ENCODE measurements around the gene XCR1. TPM values are rescaled to one million over a fixed set of nuclear protein-coding genes. Genes with fewer than 3 reads are reported as not detected.
"Not testable (repeated sequence)": the region's sequence is repeated elsewhere in the genome, so short reads cannot be mapped to it uniquely, and the experiment has no call there.

Gene XCR1
- total RNA-seq, 2 experiments from 2014 or later = not detected

GRCh38 chr3:46008058-46008457, 19.2 kb downstream of the XCR1 start:
- intact Hi-C loops (cut with micrococcal nuclease; ENCODE audit: unreplicated experiment) = no loop called here
- no peaks in the 10 kb centered on the region for H3K79me2 ChIP-seq (ENCODE audit: insufficient read depth, low read depth, low read length)
- DNase-seq (ENCODE audit: low spot score) = no peak
- H3K4me2 ChIP-seq (ENCODE audit: low read length) = no peak overlapping the region
- H3K9me2 ChIP-seq (ENCODE audit: insufficient read depth, low read length) = no peaks in the 10 kb centered on the region
- TF ChIP-seq EZH2phosphoT487 (IDR thresholded peaks at IDR 0.05; ENCODE audit: borderline replicate concordance, low read depth, low read length) (no peak), CTCF (conservative IDR thresholded peaks at IDR 0.05; ENCODE audit: low read length) (no peak)
- no peaks in the 10 kb centered on the region for H4K20me1 ChIP-seq (ENCODE audit: insufficient read depth, low read length)
- no peaks in the 10 kb centered on the region for H3K4me1 ChIP-seq (ENCODE audit: insufficient read depth, low read length, poor library complexity, severe bottlenecking)
- no peak overlapping the region for H2AFZ ChIP-seq (ENCODE audit: low read length)
- no peaks in the 10 kb centered on the region for H3K36me3 ChIP-seq (ENCODE audit: insufficient read depth, low read length)
- no peak overlapping the region for H3K27ac ChIP-seq (ENCODE audit: low read depth, low read length, poor library complexity, severe bottlenecking)
- no peaks in the 10 kb centered on the region for H3K9me3 ChIP-seq (ENCODE audit: low read length)
- ChIA-PET CTCF (ENCODE audit: unreplicated experiment) (no interaction called here), POLR2A (no interaction called here)
- BruUV-seq (replicated peaks) = no TSS peak
- H3K4me3 ChIP-seq (ENCODE audit: low read depth, low read length, poor library complexity, severe bottlenecking) = no peak overlapping the region

- no peaks in the 10 kb centered on the region for H3K9me3 ChIP-seq (ENCODE audit: low read length)
- H3K9me2 ChIP-seq (ENCODE audit: insufficient read depth, low read length) = no peaks in the 10 kb centered on the region
- H3K4me1 ChIP-seq (ENCODE audit: insufficient read depth, low read length, poor library complexity, severe bottlenecking) = no peaks in the 10 kb centered on the region
- no peak overlapping the region for H3K4me3 ChIP-seq (ENCODE audit: low read depth, low read length, poor library complexity, severe bottlenecking)
- H3K79me2 ChIP-seq (ENCODE audit: insufficient read depth, low read depth, low read length) = no peaks in the 10 kb centered on the region
- intact Hi-C loops (cut with micrococcal nuclease; ENCODE audit: unreplicated experiment) = no loop called here
- H4K20me1 ChIP-seq (ENCODE audit: insufficient read depth, low read length) = no peaks in the 10 kb centered on the region
- DNase-seq (ENCODE audit: low spot score) = no peak
- ChIA-PET POLR2A (no interaction called here), CTCF (ENCODE audit: unreplicated experiment) (no interaction called here)
- no TSS peak for BruUV-seq (replicated peaks)
- TF ChIP-seq CTCF (conservative IDR thresholded peaks at IDR 0.05; ENCODE audit: low read length) = no peak
- TF ChIP-seq EZH2phosphoT487 (IDR thresholded peaks at IDR 0.05; ENCODE audit: borderline replicate concordance, low read depth, low read length) = no peak
- H2AFZ ChIP-seq (ENCODE audit: low read length) = no peak overlapping the region
- H3K4me2 ChIP-seq (ENCODE audit: low read length) = no peak overlapping the region
- H3K27ac ChIP-seq (ENCODE audit: low read depth, low read length, poor library complexity, severe bottlenecking) = no peak overlapping the region
- no peaks in the 10 kb centered on the region for H3K36me3 ChIP-seq (ENCODE audit: insufficient read depth, low read length)
These were observed 20.0 kb downstream of the XCR1 start for GRCh38 chr3:46007280-46007679.

DNA sequence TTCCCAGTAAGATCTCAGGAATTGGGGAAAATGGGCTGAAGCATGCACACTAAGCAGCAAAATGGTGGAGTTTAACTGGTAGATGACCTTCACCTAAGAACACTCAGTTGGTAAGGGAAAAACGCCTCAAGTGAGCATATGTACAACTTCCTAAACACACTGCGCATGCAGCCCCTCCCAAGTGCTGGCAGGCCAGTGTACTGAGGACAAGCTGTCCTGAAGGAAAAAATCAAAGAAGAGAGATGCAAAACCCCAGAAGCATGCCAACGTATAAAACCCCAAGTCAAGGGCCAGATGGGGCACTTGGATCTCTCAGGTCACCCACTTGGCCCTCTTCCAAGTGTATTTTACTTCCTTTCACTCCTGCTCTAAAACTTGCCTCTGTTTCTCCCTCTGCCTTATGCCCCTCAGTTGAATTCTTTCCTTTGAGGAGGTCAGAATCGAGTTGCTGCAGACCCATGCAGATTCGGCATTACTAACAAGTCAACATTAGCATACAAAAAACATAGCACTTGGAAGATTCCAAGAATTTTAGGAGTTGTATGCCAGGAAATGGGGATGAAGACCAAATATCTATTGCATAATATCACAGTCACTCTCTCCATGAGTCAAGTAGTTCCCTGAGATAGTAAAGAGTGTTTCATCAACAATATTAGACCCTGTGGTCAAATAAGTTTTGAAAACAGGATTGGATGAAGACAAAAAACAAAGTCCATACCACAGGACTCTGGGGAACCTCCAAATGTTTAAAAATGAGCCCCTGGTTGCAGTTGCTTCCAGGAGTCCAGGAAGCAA, 20.8 kb downstream of the XCR1 start:
- Histone ChIP-seq H3K4me3 (ENCODE audit: low read depth, low read length, poor library complexity, severe bottlenecking) (no peak overlapping the region), H2AFZ (ENCODE audit: low read length) (no peak overlapping the region), H3K4me1 (ENCODE audit: insufficient read depth, low read length, poor library complexity, severe bottlenecking) (no peaks in the 10 kb centered on the region), H3K36me3 (ENCODE audit: insufficient read depth, low read length) (no peaks in the 10 kb centered on the region), H4K20me1 (ENCODE audit: insufficient read depth, low read length) (no peaks in the 10 kb centered on the region), H3K9me2 (ENCODE audit: insufficient read depth, low read length) (no peaks in the 10 kb centered on the region), H3K9me3 (ENCODE audit: low read length) (no peaks in the 10 kb centered on the region), H3K27ac (ENCODE audit: low read depth, low read length, poor library complexity, severe bottlenecking) (no peak overlapping the region), H3K4me2 (ENCODE audit: low read length) (no peak overlapping the region), H3K79me2 (ENCODE audit: insufficient read depth, low read depth, low read length) (no peaks in the 10 kb centered on the region)
- intact Hi-C loops (cut with micrococcal nuclease; ENCODE audit: unreplicated experiment) = no loop called here
- POLR2A ChIA-PET = no interaction called here
- TF ChIP-seq CTCF (conservative IDR thresholded peaks at IDR 0.05; ENCODE audit: low read length) (no peak), EZH2phosphoT487 (IDR thresholded peaks at IDR 0.05; ENCODE audit: borderline replicate concordance, low read depth, low read length) (no peak)
- CTCF ChIA-PET (ENCODE audit: unreplicated experiment) = no interaction called here
- BruUV-seq (replicated peaks) = no TSS peak
- DNase-seq (ENCODE audit: low spot score) = no peak

- POLR2A ChIA-PET; BruUV-seq (replicated peaks); DNase-seq (ENCODE audit: low spot score); H3K9me3 ChIP-seq (ENCODE audit: low read length); H3K4me2 ChIP-seq (ENCODE audit: low read length); H4K20me1 ChIP-seq (ENCODE audit: insufficient read depth, low read length); CTCF ChIA-PET (ENCODE audit: unreplicated experiment); H3K4me3 ChIP-seq (ENCODE audit: low read depth, low read length, poor library complexity, severe bottlenecking); H3K9me2 ChIP-seq (ENCODE audit: insufficient read depth, low read length); H3K36me3 ChIP-seq (ENCODE audit: insufficient read depth, low read length); H2AFZ ChIP-seq (ENCODE audit: low read length); H3K79me2 ChIP-seq (ENCODE audit: insufficient read depth, low read depth, low read length); H3K27ac ChIP-seq (ENCODE audit: low read depth, low read length, poor library complexity, severe bottlenecking); H3K4me1 ChIP-seq (ENCODE audit: insufficient read depth, low read length, poor library complexity, severe bottlenecking); intact Hi-C loops (cut with micrococcal nuclease; ENCODE audit: unreplicated experiment): not testable (repeated sequence)
These were observed 23.6 kb downstream of the XCR1 start for GRCh38 chr3:46003706-46004105.
